Endodermal cell (in vitro differentiated cells): Measurements from ENCODE around the gene SARNP. TPM values are rescaled to one million over a fixed set of nuclear protein-coding genes. Genes with fewer than 3 reads are reported as not detected.

Experiments
- DNase-seq: peaks from one replicate; pipeline ENCODE4 v3.0.0-alpha.2; 2017
- H3K27ac ChIP-seq: 2 replicates; pipeline ENCODE4 v1.5.1; 2013; ENCODE audit warnings: mild to moderate bottlenecking, low read depth, low read length, moderate library complexity
- H3K27me3 ChIP-seq: 2 replicates; pipeline ENCODE4 v1.6.1; 2013; ENCODE audit warnings: mild to moderate bottlenecking, low read length, moderate library complexity; ENCODE audit not compliant: insufficient read depth, control insufficient read depth, poor library complexity, severe bottlenecking
- H3K36me3 ChIP-seq: 2 replicates; pipeline ENCODE4 v1.7.0; 2013; ENCODE audit warnings: mild to moderate bottlenecking, low read length, moderate library complexity; ENCODE audit not compliant: control insufficient read depth, insufficient read depth
- H3K4me1 ChIP-seq: one replicate; pipeline ENCODE4 v1.7.0; 2013; ENCODE audit warnings: low read length; ENCODE audit not compliant: control insufficient read depth, insufficient read depth
- H3K4me3 ChIP-seq: 2 replicates; pipeline ENCODE4 v1.5.1; 2013; ENCODE audit warnings: mild to moderate bottlenecking, low read length, moderate library complexity
- H3K9ac ChIP-seq: 2 replicates; pipeline ENCODE4 v1.6.1; 2013; ENCODE audit warnings: mild to moderate bottlenecking, low read length, moderate library complexity; ENCODE audit not compliant: poor library complexity, severe bottlenecking; ENCODE audit errors: extremely low read depth
- H3K9me3 ChIP-seq: 2 replicates; pipeline ENCODE4 v1.6.1; 2013; ENCODE audit warnings: mild to moderate bottlenecking, low read length, moderate library complexity; ENCODE audit not compliant: control insufficient read depth
- H3K27ac Mint-ChIP-seq: 2 replicates; pipeline ENCODE4 v1.8.0; 2020; ENCODE audit warnings: mixed read lengths
- H3K27me3 Mint-ChIP-seq: 2 replicates; pipeline ENCODE4 v1.8.0; 2021; ENCODE audit warnings: mild to moderate bottlenecking, mixed read lengths; ENCODE audit not compliant: insufficient read depth
- H3K36me3 Mint-ChIP-seq: 2 replicates; pipeline ENCODE4 v1.8.0; 2020; ENCODE audit warnings: low read depth, mixed read lengths
- H3K4me1 Mint-ChIP-seq: 2 replicates; pipeline ENCODE4 v1.8.0; 2020; ENCODE audit warnings: mixed read lengths
- H3K4me3 Mint-ChIP-seq: 2 replicates; pipeline ENCODE4 v1.8.0; 2020; ENCODE audit warnings: mild to moderate bottlenecking, moderate library complexity, mixed read lengths
- H3K9me3 Mint-ChIP-seq: 2 replicates; pipeline ENCODE4 v1.8.0; 2020; ENCODE audit warnings: mild to moderate bottlenecking, mixed read lengths
- CTCF ChIP-seq: fragments of 200-600 bp; sonication (generic); conservative IDR thresholded peaks from 2 replicates; pipeline ENCODE4 v1.5.0; 2021; ENCODE audit warnings: antibody characterized with exemption, mild to moderate bottlenecking
- WGBS, 2 experiments: methylation state at CpG; one replicate each; pipeline versions ENCODE4 v1.1.5 to v1.1.7; 2013; ENCODE audit warnings: missing lambda C conversion rate in 2 of 2, mixed read lengths in 1 of 2; ENCODE audit not compliant: insufficient coverage in 1 of 2, insufficient read length in 1 of 2; 5-methylcytosine and 5-hydroxymethylcytosine counted together
- total RNA-seq, 2 donors: library from RNA; stranded (reverse); fragmentation: NEBNext Ultra II Directional in 1 of 2; extraction: Animal tissue kit (Norgen Biotek cat#: 25700) in 1 of 2; gene quantifications; 2 replicates in 1 of 2; 3 replicates in 1 of 2; pipeline ENCODE4 v1.2.1, GENCODE V29; 2021

Gene SARNP
- total RNA-seq, 2 donors from 2014 or later = 95.7 to 119 TPM

- Mint-ChIP-seq H3K36me3 (peaks cover 85% of the 10 kb centered on the region), H3K27me3 (no peaks in the 10 kb centered on the region), H3K9me3 (no peaks in the 10 kb centered on the region), H3K4me1 (peaks cover 10% of the 10 kb centered on the region), H3K27ac (no peak overlapping the region), H3K4me3 (no peak overlapping the region)
- H3K4me3 ChIP-seq = no peak overlapping the region
- no peak for DNase-seq
- H3K9me3 ChIP-seq = no peaks in the 10 kb centered on the region
- peaks cover 6% of the 10 kb centered on the region for H3K4me1 ChIP-seq
- no peaks in the 10 kb centered on the region for H3K27me3 ChIP-seq
- H3K36me3 ChIP-seq = peaks cover 88% of the 10 kb centered on the region
- H3K27ac ChIP-seq = no peak overlapping the region
- H3K9ac ChIP-seq = no peak overlapping the region
- no peak for TF ChIP-seq CTCF
- 97 to 100% methylated on average over 1 to 2 of the region's 4 CpGs for whole genome bisulfite sequencing, 2 experiments
These were observed 27.6 kb downstream of the SARNP start for GRCh38 chr12:55789893-55790292.

GRCh38 chr12:55789171-55789570 is 28.4 kb downstream of the SARNP start:
- H3K9me3 ChIP-seq = no peaks in the 10 kb centered on the region
- peaks cover 88% of the 10 kb centered on the region for H3K36me3 ChIP-seq
- no peak overlapping the region for H3K9ac ChIP-seq
- no peak for TF ChIP-seq CTCF
- WGBS, 2 experiments = 72 to 75% methylated on average over 1 to 2 of the region's 2 CpGs
- H3K4me1 ChIP-seq = peaks cover 6% of the 10 kb centered on the region
- peaks cover 10% of the 10 kb centered on the region for H3K4me1 Mint-ChIP-seq
- DNase-seq = no peak
- no peaks in the 10 kb centered on the region for H3K27me3 Mint-ChIP-seq
- no peak overlapping the region for H3K27ac ChIP-seq
- peaks cover 85% of the 10 kb centered on the region for H3K36me3 Mint-ChIP-seq
- no peaks in the 10 kb centered on the region for H3K9me3 Mint-ChIP-seq
- no peak overlapping the region for H3K4me3 ChIP-seq
- H3K27ac Mint-ChIP-seq = peak overlapping the region; percentile 80
- H3K27me3 ChIP-seq = no peaks in the 10 kb centered on the region
- no peak overlapping the region for H3K4me3 Mint-ChIP-seq

GRCh38 chr12:55788546-55788945 is 29.0 kb downstream of the SARNP start:
- no peak for DNase-seq

More at GRCh38 chr12:55788546-55788945, 29.0 kb downstream of the SARNP start:
- Histone ChIP-seq H3K9ac (no peak overlapping the region), H3K27me3 (no peaks in the 10 kb centered on the region), H3K4me3 (no peak overlapping the region), H3K27ac (no peak overlapping the region), H3K9me3 (no peaks in the 10 kb centered on the region), H3K36me3 (peaks cover 88% of the 10 kb centered on the region), H3K4me1 (peaks cover 6% of the 10 kb centered on the region)
- no peaks in the 10 kb centered on the region for H3K27me3 Mint-ChIP-seq
- peaks cover 10% of the 10 kb centered on the region for H3K4me1 Mint-ChIP-seq
- H3K9me3 Mint-ChIP-seq = no peaks in the 10 kb centered on the region
- H3K36me3 Mint-ChIP-seq = peaks cover 86% of the 10 kb centered on the region
- TF ChIP-seq CTCF = no peak
- no peak overlapping the region for H3K4me3 Mint-ChIP-seq
- peak overlapping the region; percentile 1 for H3K27ac Mint-ChIP-seq
- WGBS, 2 experiments = 96 to 97% methylated on average over 7 of the region's 7 CpGs
